ENCODE measurements around the gene VPS51.

- no peak for TF ChIP-seq POLR2A (IDR thresholded peaks at IDR 0.05)
- no peak for TF ChIP-seq CTCF (IDR thresholded peaks at IDR 0.05)
- no peak for TF ChIP-seq POLR2AphosphoS5 (IDR thresholded peaks at IDR 0.05)
Observed at GRCh38 chr11:65051398-65051858, 44.6 kb upstream of the VPS51 start.
